Measurements from ENCODE around the gene MCCC2.

DNA sequence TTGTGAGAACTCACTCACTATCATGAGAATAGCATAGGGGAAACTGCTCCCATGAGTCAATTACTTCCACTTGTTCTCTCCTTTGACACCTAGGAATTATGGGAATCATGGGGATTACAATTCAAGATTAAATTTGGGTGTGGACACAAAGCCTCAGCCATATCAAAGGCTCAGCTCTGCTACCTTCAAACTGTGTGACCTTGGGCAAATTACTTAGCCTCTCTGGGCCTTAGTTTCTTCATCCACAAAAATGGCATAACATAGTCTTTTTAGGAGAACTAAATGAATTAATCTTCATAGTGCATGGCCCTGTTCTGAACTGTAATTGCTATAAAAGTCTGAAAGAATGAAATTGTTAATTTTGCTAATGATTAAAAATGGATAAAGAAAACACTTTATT lies 113.7 kb downstream of the MCCC2 start:
- TF ChIP-seq SP1 (IDR thresholded peaks at IDR 0.05) (no peak), BHLHE40 (IDR thresholded peaks at IDR 0.05; ENCODE audit: borderline replicate concordance) (no peak), LEF1 (IDR thresholded peaks at IDR 0.05; ENCODE audit: borderline replicate concordance) (no peak), ZNF384 (IDR thresholded peaks at IDR 0.05) (no peak), FOXK2 (IDR thresholded peaks at IDR 0.05) (no peak), ARNT (IDR thresholded peaks at IDR 0.05) (no peak), FOXM1 (IDR thresholded peaks at IDR 0.05; ENCODE audit: borderline replicate concordance) (no peak)
